Adrenal gland (tissue), 5 donors: ENCODE results near the gene PTGIS.

Source experiments
- CTCF ChIP-seq, 6 experiments: fragments of 450-650 bp in 4 of 6; fragments of 200-600 bp in 2 of 6; sonication (generic) in 1 of 6; IDR thresholded peaks; 1 replicate in 5 of 6; 2 replicates in 1 of 6; pipeline versions ENCODE4 v1.5.1 to v1.8.0; 2016 to 2021; ENCODE audit warnings: antibody characterized with exemption in 6 of 6, mild to moderate bottlenecking in 2 of 6, moderate library complexity in 1 of 6
- POLR2A ChIP-seq, 2 donors: fragments of 450-650 bp; IDR thresholded peaks; one replicate each; pipeline ENCODE4 v1.6.1; 2017; ENCODE audit warnings: antibody characterized with exemption in 2 of 2, mild to moderate bottlenecking in 2 of 2, moderate library complexity in 1 of 2
- donor health status: DM: no; HTN: no; CAD: no.

- TF ChIP-seq POLR2A (IDR thresholded peaks at IDR 0.05): no peak
- TF ChIP-seq CTCF (IDR thresholded peaks at IDR 0.05): no peak
Observed at GRCh38 chr20:49542514-49542991, 25.4 kb downstream of the PTGIS start.
